ENCODE measurements around the gene RAPGEF5.

RAPGEF5 gene

GRCh38 chr7:22350466-22351328, 6.3 kb downstream of the RAPGEF5 start:
- Histone ChIP-seq H3K27ac (ENCODE audit: low read length) (no peak overlapping the region), H3K4me1 (ENCODE audit: control insufficient read depth, insufficient read depth, low read length) (no peaks in the 10 kb centered on the region), H3K4me3 (ENCODE audit: low read length) (no peak overlapping the region), H3K36me3 (ENCODE audit: control insufficient read depth, insufficient read depth, low read length) (no peaks in the 10 kb centered on the region), H3K9me3 (ENCODE audit: control insufficient read depth, insufficient read depth, low read length) (no peaks in the 10 kb centered on the region), H3K27me3 (ENCODE audit: control insufficient read depth, insufficient read depth, low read length) (no peaks in the 10 kb centered on the region)
- WGBS (ENCODE audit: insufficient coverage, insufficient read length): no CpG with 5 or more reads among the region's 2 CpGs
- no peak for DNase-seq (ENCODE audit: low read depth, low spot score)

- no peaks in the 10 kb centered on the region for H3K4me1 ChIP-seq (ENCODE audit: control insufficient read depth, insufficient read depth, low read length)
- H3K36me3 ChIP-seq (ENCODE audit: control insufficient read depth, insufficient read depth, low read length): no peaks in the 10 kb centered on the region
- no peak overlapping the region for H3K27ac ChIP-seq (ENCODE audit: low read length)
- no peaks in the 10 kb centered on the region for H3K9me3 ChIP-seq (ENCODE audit: control insufficient read depth, insufficient read depth, low read length)
- H3K4me3 ChIP-seq (ENCODE audit: low read length): no peak overlapping the region
- DNase-seq (ENCODE audit: low read depth, low spot score): no peak
- H3K27me3 ChIP-seq (ENCODE audit: control insufficient read depth, insufficient read depth, low read length): no peaks in the 10 kb centered on the region
Measured at GRCh38 chr7:22348379-22348778, 8.6 kb downstream of the RAPGEF5 start.

- no peak overlapping the region for H3K27ac ChIP-seq (ENCODE audit: low read length)
- H3K4me1 ChIP-seq (ENCODE audit: control insufficient read depth, insufficient read depth, low read length): no peaks in the 10 kb centered on the region
- 100% methylated on average over 1 of the region's 2 CpGs for WGBS (ENCODE audit: insufficient coverage, insufficient read length)
- no peaks in the 10 kb centered on the region for H3K27me3 ChIP-seq (ENCODE audit: control insufficient read depth, insufficient read depth, low read length)
- no peak for DNase-seq (ENCODE audit: low read depth, low spot score)
- H3K9me3 ChIP-seq (ENCODE audit: control insufficient read depth, insufficient read depth, low read length): no peaks in the 10 kb centered on the region
- no peak overlapping the region for H3K4me3 ChIP-seq (ENCODE audit: low read length)
- H3K36me3 ChIP-seq (ENCODE audit: control insufficient read depth, insufficient read depth, low read length): no peaks in the 10 kb centered on the region
Measured at GRCh38 chr7:22346383-22347107, 10.4 kb downstream of the RAPGEF5 start.

- H3K9me3 ChIP-seq (ENCODE audit: control insufficient read depth, insufficient read depth, low read length): no peaks in the 10 kb centered on the region
- no peak for DNase-seq (ENCODE audit: low read depth, low spot score)
- H3K4me1 ChIP-seq (ENCODE audit: control insufficient read depth, insufficient read depth, low read length): no peaks in the 10 kb centered on the region
- no peak overlapping the region for H3K4me3 ChIP-seq (ENCODE audit: low read length)
- no peaks in the 10 kb centered on the region for H3K27me3 ChIP-seq (ENCODE audit: control insufficient read depth, insufficient read depth, low read length)
- no peak overlapping the region for H3K27ac ChIP-seq (ENCODE audit: low read length)
- WGBS (ENCODE audit: insufficient coverage, insufficient read length): no CpG with 5 or more reads among the region's 3 CpGs
- H3K36me3 ChIP-seq (ENCODE audit: control insufficient read depth, insufficient read depth, low read length): no peaks in the 10 kb centered on the region
Measured at GRCh38 chr7:22344655-22345054, 12.3 kb downstream of the RAPGEF5 start.

- 0 out of 2 replicates have a peak, but pooled peaks cover 2% of the 10 kb centered on the region for H3K4me1 ChIP-seq (ENCODE audit: control insufficient read depth, insufficient read depth, low read length)
- no peaks in the 10 kb centered on the region for H3K36me3 ChIP-seq (ENCODE audit: control insufficient read depth, insufficient read depth, low read length)
- H3K27me3 ChIP-seq (ENCODE audit: control insufficient read depth, insufficient read depth, low read length): no peaks in the 10 kb centered on the region
- no peak for DNase-seq (ENCODE audit: low read depth, low spot score)
- no CpG with 5 or more reads among the region's 7 CpGs for WGBS (ENCODE audit: insufficient coverage, insufficient read length)
- no peak overlapping the region for H3K27ac ChIP-seq (ENCODE audit: low read length)
- no peak overlapping the region for H3K4me3 ChIP-seq (ENCODE audit: low read length)
- H3K9me3 ChIP-seq (ENCODE audit: control insufficient read depth, insufficient read depth, low read length): no peaks in the 10 kb centered on the region
Measured at GRCh38 chr7:22343612-22344011, 13.3 kb downstream of the RAPGEF5 start.

- Histone ChIP-seq H3K4me1 (ENCODE audit: control insufficient read depth, insufficient read depth, low read length) (0 out of 2 replicates have a peak, but pooled peaks cover 2% of the 10 kb centered on the region), H3K27me3 (ENCODE audit: control insufficient read depth, insufficient read depth, low read length) (no peaks in the 10 kb centered on the region), H3K36me3 (ENCODE audit: control insufficient read depth, insufficient read depth, low read length) (no peaks in the 10 kb centered on the region)
Measured at GRCh38 chr7:22343071-22343470, 13.9 kb downstream of the RAPGEF5 start.

GRCh38 chr7:22339725-22340390, 17.1 kb downstream of the RAPGEF5 start:
- no peak for DNase-seq (ENCODE audit: low read depth, low spot score)
- no peaks in the 10 kb centered on the region for H3K36me3 ChIP-seq (ENCODE audit: control insufficient read depth, insufficient read depth, low read length)
- no peaks in the 10 kb centered on the region for H3K27me3 ChIP-seq (ENCODE audit: control insufficient read depth, insufficient read depth, low read length)
- H3K4me1 ChIP-seq (ENCODE audit: control insufficient read depth, insufficient read depth, low read length): 0 out of 2 replicates have a peak, but pooled peaks cover 4% of the 10 kb centered on the region
- no peak overlapping the region for H3K4me3 ChIP-seq (ENCODE audit: low read length)
- no CpG with 5 or more reads among the region's 2 CpGs for WGBS (ENCODE audit: insufficient coverage, insufficient read length)
- H3K27ac ChIP-seq (ENCODE audit: low read length): no peak overlapping the region
- no peaks in the 10 kb centered on the region for H3K9me3 ChIP-seq (ENCODE audit: control insufficient read depth, insufficient read depth, low read length)

More at GRCh38 chr7:22343071-22343470, 13.9 kb downstream of the RAPGEF5 start:
- no peak for DNase-seq (ENCODE audit: low read depth, low spot score)
- no peaks in the 10 kb centered on the region for H3K9me3 ChIP-seq (ENCODE audit: control insufficient read depth, insufficient read depth, low read length)
- H3K27ac ChIP-seq (ENCODE audit: low read length): no peak overlapping the region
- no CpG with 5 or more reads among the region's 5 CpGs for WGBS (ENCODE audit: insufficient coverage, insufficient read length)
- no peak overlapping the region for H3K4me3 ChIP-seq (ENCODE audit: low read length)

GRCh38 chr7:22338877-22339276, 18.1 kb downstream of the RAPGEF5 start:
- Histone ChIP-seq H3K4me1 (ENCODE audit: control insufficient read depth, insufficient read depth, low read length) (0 out of 2 replicates have a peak, but pooled peaks cover 4% of the 10 kb centered on the region), H3K36me3 (ENCODE audit: control insufficient read depth, insufficient read depth, low read length) (no peaks in the 10 kb centered on the region), H3K27ac (ENCODE audit: low read length) (no peak overlapping the region), H3K4me3 (ENCODE audit: low read length) (no peak overlapping the region), H3K27me3 (ENCODE audit: control insufficient read depth, insufficient read depth, low read length) (no peaks in the 10 kb centered on the region), H3K9me3 (ENCODE audit: control insufficient read depth, insufficient read depth, low read length) (no peaks in the 10 kb centered on the region)
- no CpG with 5 or more reads among the region's 7 CpGs for WGBS (ENCODE audit: insufficient coverage, insufficient read length)
- no peak for DNase-seq (ENCODE audit: low read depth, low spot score)

- H3K4me3 ChIP-seq (ENCODE audit: low read length): no peak overlapping the region
- WGBS (ENCODE audit: insufficient coverage, insufficient read length): no CpG with 5 or more reads among the region's 2 CpGs
- 0 out of 2 replicates have a peak, but pooled peaks cover 4% of the 10 kb centered on the region for H3K4me1 ChIP-seq (ENCODE audit: control insufficient read depth, insufficient read depth, low read length)
- H3K9me3 ChIP-seq (ENCODE audit: control insufficient read depth, insufficient read depth, low read length): no peaks in the 10 kb centered on the region
- no peak for DNase-seq (ENCODE audit: low read depth, low spot score)
- no peaks in the 10 kb centered on the region for H3K27me3 ChIP-seq (ENCODE audit: control insufficient read depth, insufficient read depth, low read length)
- H3K36me3 ChIP-seq (ENCODE audit: control insufficient read depth, insufficient read depth, low read length): no peaks in the 10 kb centered on the region
- H3K27ac ChIP-seq (ENCODE audit: low read length): no peak overlapping the region
Measured at GRCh38 chr7:22338411-22338810, 18.5 kb downstream of the RAPGEF5 start.

- WGBS (ENCODE audit: insufficient coverage, insufficient read length): no CpG with 5 or more reads among the region's 15 CpGs
- no peak overlapping the region for H3K4me3 ChIP-seq (ENCODE audit: low read length)
- peaks cover 6% of the 10 kb centered on the region for H3K4me1 ChIP-seq (ENCODE audit: control insufficient read depth, insufficient read depth, low read length)
- no peak for DNase-seq (ENCODE audit: low read depth, low spot score)
- H3K36me3 ChIP-seq (ENCODE audit: control insufficient read depth, insufficient read depth, low read length): no peaks in the 10 kb centered on the region
- no peaks in the 10 kb centered on the region for H3K27me3 ChIP-seq (ENCODE audit: control insufficient read depth, insufficient read depth, low read length)
- H3K9me3 ChIP-seq (ENCODE audit: control insufficient read depth, insufficient read depth, low read length): no peaks in the 10 kb centered on the region
- H3K27ac ChIP-seq (ENCODE audit: low read length): no peak overlapping the region
Measured at GRCh38 chr7:22333680-22334141, 23.2 kb downstream of the RAPGEF5 start.
